ENCODE measurements around the gene FAT1. TPM values are rescaled to one million over a fixed set of nuclear protein-coding genes. Genes with fewer than 3 reads are reported as not detected.
A peak's percentile ranks its signal among the peaks of the same experiment; 100 is the strongest.
"Not testable (repeated sequence)": the region's sequence is repeated elsewhere in the genome, so short reads cannot be mapped to it uniquely, and the experiment has no call there.

Gene FAT1
- total RNA-seq, 6 experiments from 2014 or later: 32.9 to 173 (median 69.7) TPM

- Histone ChIP-seq H3K4me3 (no peak overlapping the region), H3K9me3 (no peaks in the 10 kb centered on the region), H3K27me3 (no peaks in the 10 kb centered on the region), H3K27ac (no peak overlapping the region), H3K36me3 (no peaks in the 10 kb centered on the region), H3K4me1 (peaks cover 0 to 6% (median 0%) of the 10 kb centered on the region in 4 donors)
- WGBS (ENCODE audit: insufficient coverage, low coverage, low lambda C conversion rate, missing lambda C conversion rate): 70% methylated on average over 6 of the region's 6 CpGs
- DNase-seq (no peak), ATAC-seq (no peak)
- no peak for TF ChIP-seq POLR2A (IDR thresholded peaks at IDR 0.05)
- no peak for TF ChIP-seq CTCF (IDR thresholded peaks at IDR 0.05)
- intact Hi-C loops (cut with DNase I): no loop called here
Measured at GRCh38 chr4:186760576-186760975, 36.9 kb upstream of the FAT1 start.

GRCh38 chr4:186759990-186760389 lies 36.3 kb upstream of the FAT1 start:
- no peak for DNase-seq
- no peaks in the 10 kb centered on the region for H3K9me3 ChIP-seq
- H3K4me1 ChIP-seq: peaks cover 0 to under 1% (median 0%) of the 10 kb centered on the region in 4 donors

GRCh38 chr4:186758929-186759682 lies 35.5 kb upstream of the FAT1 start:
- no peaks in the 10 kb centered on the region for H3K9me3 ChIP-seq
- no peaks in the 10 kb centered on the region for H3K27me3 ChIP-seq
- WGBS (ENCODE audit: insufficient coverage, low coverage, low lambda C conversion rate, missing lambda C conversion rate): 91% methylated on average over 29 of the region's 35 CpGs
- DNase-seq (no peak), ATAC-seq (no peak)
- H3K27ac ChIP-seq: no peak overlapping the region
- TF ChIP-seq POLR2A (IDR thresholded peaks at IDR 0.05) (no peak), CTCF (IDR thresholded peaks at IDR 0.05) (no peak)
- no peaks in the 10 kb centered on the region for H3K4me1 ChIP-seq
- intact Hi-C loops (cut with DNase I): no loop called here
- no peaks in the 10 kb centered on the region for H3K36me3 ChIP-seq
- H3K4me3 ChIP-seq: no peak overlapping the region

More at GRCh38 chr4:186759990-186760389, 36.3 kb upstream of the FAT1 start:
- H3K36me3 ChIP-seq: no peaks in the 10 kb centered on the region
- H3K4me3 ChIP-seq: no peak overlapping the region
- no peak overlapping the region for H3K27ac ChIP-seq
- no peaks in the 10 kb centered on the region for H3K27me3 ChIP-seq
- WGBS (ENCODE audit: insufficient coverage, low coverage, low lambda C conversion rate, missing lambda C conversion rate): 83% methylated on average over 6 of the region's 10 CpGs
- no peak for ATAC-seq
- intact Hi-C loops (cut with DNase I): no loop called here
- TF ChIP-seq CTCF (IDR thresholded peaks at IDR 0.05) (no peak), POLR2A (IDR thresholded peaks at IDR 0.05) (no peak)

DNA sequence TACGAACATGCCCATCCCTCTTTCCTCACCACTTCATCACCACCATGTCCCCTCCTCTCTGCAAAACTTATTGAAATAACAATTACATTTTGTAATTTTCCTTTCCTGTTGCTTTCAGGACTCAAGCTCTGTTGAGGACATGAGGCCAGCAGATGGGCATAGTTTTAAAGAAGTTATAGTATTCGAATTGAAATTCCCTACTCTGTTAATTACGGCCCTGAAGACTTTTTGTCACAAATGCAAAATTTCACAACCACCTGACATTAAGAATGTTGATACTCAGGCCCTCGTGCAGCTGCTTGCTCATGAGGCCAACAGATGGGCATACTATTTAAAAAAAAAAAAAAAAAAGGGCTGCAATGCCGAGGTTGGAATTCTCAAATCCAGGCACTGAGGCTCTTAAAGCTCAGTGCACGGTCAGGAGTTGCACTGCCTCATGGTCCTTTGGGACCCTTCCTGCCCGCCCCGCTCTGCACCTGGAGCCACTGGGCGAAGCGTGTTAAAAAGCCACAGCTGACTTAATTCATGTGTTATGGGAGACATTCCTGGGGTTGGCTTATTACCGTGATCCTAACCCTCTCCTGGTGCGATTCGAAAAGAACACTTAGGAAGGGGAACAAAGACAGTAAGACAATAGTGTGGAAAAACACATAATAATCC lies 34.2 kb upstream of the FAT1 start:
- intact Hi-C loops (cut with DNase I): no loop called here
- WGBS (ENCODE audit: insufficient coverage, low coverage, low lambda C conversion rate, missing lambda C conversion rate): 86% methylated on average over 11 of the region's 13 CpGs
- Histone ChIP-seq H3K36me3 (no peaks in the 10 kb centered on the region), H3K27me3 (no peaks in the 10 kb centered on the region), H3K4me1 (no peaks in the 10 kb centered on the region), H3K9me3 (no peaks in the 10 kb centered on the region), H3K27ac (no peak overlapping the region), H3K4me3 (no peak overlapping the region)
- DNase-seq (no peak), ATAC-seq (no peak)
- TF ChIP-seq CTCF (IDR thresholded peaks at IDR 0.05): no peak
- no peak for TF ChIP-seq POLR2A (IDR thresholded peaks at IDR 0.05)

- DNase-seq; H3K4me3 ChIP-seq; intact Hi-C loops (cut with DNase I); H3K9me3 ChIP-seq; ATAC-seq; H3K36me3 ChIP-seq; H3K4me1 ChIP-seq; H3K27me3 ChIP-seq: not testable (repeated sequence)
- peak overlapping the region in 2 of 3 donors; percentile 32 to 47 for H3K27ac ChIP-seq
- WGBS (ENCODE audit: insufficient coverage, low coverage, low lambda C conversion rate, missing lambda C conversion rate): 17% methylated on average over 1 of the region's 5 CpGs
Measured at GRCh38 chr4:186756550-186756949, 32.9 kb upstream of the FAT1 start.

Data from right lobe of liver (tissue), 6 donors.